Measurements from ENCODE around the gene CSNK1A1L.

- TF ChIP-seq TAF1 (IDR thresholded peaks at IDR 0.05; ENCODE audit: borderline replicate concordance, insufficient read depth, low read length) (no peak), POLR2AphosphoS5 (IDR thresholded peaks at IDR 0.05; ENCODE audit: low read depth, low read length) (no peak), SIN3A (IDR thresholded peaks at IDR 0.05; ENCODE audit: borderline replicate concordance, insufficient read depth, low read length) (no peak)
These were observed 19.9 kb downstream of the CSNK1A1L start for GRCh38 chr13:37085606-37086005.
